ENCODE data around the gene SLC17A8. TPM values are rescaled to one million over a fixed set of nuclear protein-coding genes. Genes with fewer than 3 reads are reported as not detected.
A peak's percentile ranks its signal among the peaks of the same experiment; 100 is the strongest.

The SLC17A8 gene
- total RNA-seq, 1 donor from 2014 or later, result 2.6 TPM

DNA sequence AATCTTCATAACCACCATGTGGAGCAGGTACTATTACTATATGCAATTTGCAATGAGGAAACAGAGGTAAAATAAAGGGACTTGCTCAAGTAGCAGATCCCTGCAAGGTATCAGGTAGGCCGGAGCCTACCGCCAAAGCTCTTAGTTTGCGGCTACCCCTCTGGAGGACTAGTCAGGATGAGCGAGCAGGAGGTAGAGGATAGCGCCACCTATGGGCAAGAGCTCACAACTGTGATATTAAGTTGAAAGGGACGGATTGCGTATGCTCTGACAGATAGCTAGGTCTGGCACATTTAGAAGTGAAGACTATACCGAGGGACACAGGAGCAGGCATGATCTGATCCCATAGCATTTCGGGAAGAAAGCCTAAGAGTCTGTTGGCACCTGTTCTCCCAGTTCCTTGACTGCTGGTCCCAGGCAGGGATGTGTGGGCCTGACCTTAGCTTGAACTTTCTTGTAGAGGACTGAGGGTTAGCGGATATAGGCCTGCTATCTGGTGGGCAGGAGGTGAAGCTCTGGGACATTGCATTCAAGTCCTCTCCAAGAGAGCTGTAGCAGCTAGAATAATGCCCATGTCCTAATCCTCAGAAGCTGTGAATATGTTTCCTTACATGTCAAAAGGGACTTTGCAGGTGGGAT, 48.0 kb downstream of the SLC17A8 start:
- Mint-ChIP-seq H3K4me1 (ENCODE audit: unreplicated experiment) (peaks cover 12% of the 10 kb centered on the region), H3K27ac (no peak overlapping the region), H3K4me3 (no peak overlapping the region), H3K9me3 (no peaks in the 10 kb centered on the region), H3K27me3 (peaks cover 4% of the 10 kb centered on the region), H3K36me3 (no peaks in the 10 kb centered on the region)
- TF ChIP-seq, protein P1, sequence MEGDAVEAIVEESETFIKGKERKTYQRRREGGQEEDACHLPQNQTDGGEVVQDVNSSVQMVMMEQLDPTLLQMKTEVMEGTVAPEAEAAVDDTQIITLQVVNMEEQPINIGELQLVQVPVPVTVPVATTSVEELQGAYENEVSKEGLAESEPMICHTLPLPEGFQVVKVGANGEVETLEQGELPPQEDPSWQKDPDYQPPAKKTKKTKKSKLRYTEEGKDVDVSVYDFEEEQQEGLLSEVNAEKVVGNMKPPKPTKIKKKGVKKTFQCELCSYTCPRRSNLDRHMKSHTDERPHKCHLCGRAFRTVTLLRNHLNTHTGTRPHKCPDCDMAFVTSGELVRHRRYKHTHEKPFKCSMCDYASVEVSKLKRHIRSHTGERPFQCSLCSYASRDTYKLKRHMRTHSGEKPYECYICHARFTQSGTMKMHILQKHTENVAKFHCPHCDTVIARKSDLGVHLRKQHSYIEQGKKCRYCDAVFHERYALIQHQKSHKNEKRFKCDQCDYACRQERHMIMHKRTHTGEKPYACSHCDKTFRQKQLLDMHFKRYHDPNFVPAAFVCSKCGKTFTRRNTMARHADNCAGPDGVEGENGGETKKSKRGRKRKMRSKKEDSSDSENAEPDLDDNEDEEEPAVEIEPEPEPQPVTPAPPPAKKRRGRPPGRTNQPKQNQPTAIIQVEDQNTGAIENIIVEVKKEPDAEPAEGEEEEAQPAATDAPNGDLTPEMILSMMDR (conservative IDR thresholded peaks at IDR 0.05), result peak; percentile 76
- DNase-seq (ENCODE audit: extremely low spot score, unreplicated experiment), result no peak

DNA sequence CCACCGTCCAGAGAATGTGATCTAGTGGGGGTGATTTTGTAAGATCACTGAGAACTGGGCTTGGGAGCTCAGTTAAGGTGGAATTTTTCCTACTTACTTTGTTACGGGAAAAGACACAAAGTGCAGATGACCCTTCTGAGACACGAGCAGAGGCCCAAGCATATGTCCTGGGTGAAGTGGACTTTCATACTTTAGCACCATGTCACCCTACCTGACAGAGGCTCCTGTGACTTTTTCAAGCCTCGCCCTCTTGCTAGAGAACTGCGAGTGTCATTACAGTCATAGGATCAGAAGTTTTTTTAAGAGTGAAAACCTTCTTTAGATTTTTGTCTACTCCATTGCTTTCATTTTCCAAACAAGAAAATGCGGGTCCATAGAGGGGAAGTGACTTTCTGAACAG, 56.1 kb downstream of the SLC17A8 start:
- TF ChIP-seq, protein P1 (conservative IDR thresholded peaks at IDR 0.05), result no peak
- H3K9me3 Mint-ChIP-seq, result no peaks in the 10 kb centered on the region
- no peak overlapping the region for H3K4me3 Mint-ChIP-seq
- no peaks in the 10 kb centered on the region for H3K4me1 Mint-ChIP-seq (ENCODE audit: unreplicated experiment)
- no peak for DNase-seq (ENCODE audit: extremely low spot score, unreplicated experiment)
- H3K27me3 Mint-ChIP-seq, result peaks cover 4% of the 10 kb centered on the region
- no peak overlapping the region for H3K27ac Mint-ChIP-seq
- no peaks in the 10 kb centered on the region for H3K36me3 Mint-ChIP-seq

GRCh38 chr12:100414739-100415138, 57.9 kb downstream of the SLC17A8 start:
- no peaks in the 10 kb centered on the region for H3K9me3 Mint-ChIP-seq
- H3K36me3 Mint-ChIP-seq, result no peaks in the 10 kb centered on the region
- H3K4me1 Mint-ChIP-seq (ENCODE audit: unreplicated experiment), result no peaks in the 10 kb centered on the region
- no peak overlapping the region for H3K27ac Mint-ChIP-seq
- H3K4me3 Mint-ChIP-seq, result no peak overlapping the region
- H3K27me3 Mint-ChIP-seq, result peaks cover 4% of the 10 kb centered on the region
- no peak for DNase-seq (ENCODE audit: extremely low spot score, unreplicated experiment)
- TF ChIP-seq, protein P1 (conservative IDR thresholded peaks at IDR 0.05), result no peak

DNA sequence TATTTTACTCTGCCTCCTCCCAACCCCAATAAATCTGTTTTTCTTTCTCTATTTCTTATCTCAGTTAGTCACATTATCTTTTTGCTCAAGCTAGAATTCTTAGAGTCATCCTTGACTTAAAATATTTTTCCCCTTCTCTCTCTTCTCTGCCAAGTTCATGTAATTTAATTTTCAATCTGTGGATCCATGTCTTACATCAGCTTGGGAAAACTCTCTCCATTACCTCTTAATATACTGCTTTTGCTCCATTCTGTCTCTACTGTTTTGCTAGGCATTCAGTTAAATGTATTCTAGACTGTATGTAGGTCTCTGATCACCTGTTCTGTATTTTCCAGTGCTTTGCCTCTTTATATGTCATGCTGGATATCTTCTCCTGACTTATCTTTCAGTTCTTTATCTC, 65.8 kb downstream of the SLC17A8 start:
- DNase-seq (ENCODE audit: extremely low spot score, unreplicated experiment), result no peak
- Mint-ChIP-seq H3K27me3 (peaks cover 8% of the 10 kb centered on the region), H3K27ac (no peak overlapping the region), H3K9me3 (peaks cover 5% of the 10 kb centered on the region), H3K4me3 (no peak overlapping the region), H3K36me3 (no peaks in the 10 kb centered on the region), H3K4me1 (ENCODE audit: unreplicated experiment) (no peaks in the 10 kb centered on the region)
- TF ChIP-seq, protein P1 (conservative IDR thresholded peaks at IDR 0.05), result no peak

DNA sequence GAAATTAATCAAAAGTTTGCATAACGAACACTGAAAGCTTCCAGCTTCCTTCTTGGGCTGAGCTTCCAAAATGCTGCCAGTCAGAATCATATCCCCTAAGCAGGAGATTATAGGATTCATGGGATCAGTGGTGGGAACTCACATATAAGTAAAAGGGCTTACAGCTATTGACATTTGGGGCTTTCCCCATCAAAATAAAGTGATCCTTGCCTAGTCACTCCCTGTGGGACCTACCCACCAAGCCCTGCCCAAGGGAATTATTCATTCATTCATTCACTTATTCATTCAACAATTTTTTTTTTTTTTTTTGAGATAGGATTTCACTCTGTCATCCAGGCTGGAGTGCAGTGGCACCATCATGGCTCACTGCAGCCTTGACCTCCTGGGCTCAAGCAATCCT, 69.3 kb downstream of the SLC17A8 start:
- Mint-ChIP-seq H3K27me3 (no peaks in the 10 kb centered on the region), H3K9me3 (peaks cover 5% of the 10 kb centered on the region), H3K4me3 (no peak overlapping the region), H3K27ac (no peak overlapping the region), H3K4me1 (ENCODE audit: unreplicated experiment) (no peaks in the 10 kb centered on the region), H3K36me3 (no peaks in the 10 kb centered on the region)
- TF ChIP-seq, protein P1 (conservative IDR thresholded peaks at IDR 0.05), result no peak
- DNase-seq (ENCODE audit: extremely low spot score, unreplicated experiment), result no peak
